HCT116 (cell line): ENCODE results near the gene MAIP1.

Experiments
- CEBPB ChIP-seq: IDR thresholded peaks from 2 replicates; pipeline ENCODE4 v1.6.1; 2012; ENCODE audit warnings: low read depth
- EZH2 ChIP-seq: fragments of 200-600 bp; sonication (generic); IDR thresholded peaks from 2 replicates; pipeline ENCODE4 v1.6.1; 2017; ENCODE audit warnings: antibody characterized with exemption, mixed run types
- EZH2phosphoT487 ChIP-seq: fragments of 200-600 bp; IDR thresholded peaks from 2 replicates; pipeline ENCODE4 v1.6.1; 2018; ENCODE audit warnings: antibody characterized with exemption, borderline replicate concordance
- POLR2A ChIP-seq: IDR thresholded peaks from 2 replicates; pipeline ENCODE4 v1.7.0; 2011; ENCODE audit warnings: borderline replicate concordance; ENCODE audit not compliant: insufficient read depth, insufficient read length; ENCODE audit errors: extremely low read depth
- RAD21 ChIP-seq: IDR thresholded peaks from 2 replicates; pipeline ENCODE4 v1.6.1; 2012; ENCODE audit warnings: low read depth, mild to moderate bottlenecking
- SIN3A ChIP-seq: IDR thresholded peaks from 2 replicates; pipeline ENCODE4 v1.6.1; 2012; ENCODE audit warnings: low read depth
- TCF7L2 ChIP-seq: IDR thresholded peaks from 2 replicates; pipeline ENCODE4 v1.7.0; 2011; ENCODE audit warnings: borderline replicate concordance, inconsistent platforms; ENCODE audit not compliant: insufficient read depth, insufficient read length; ENCODE audit errors: extremely low read depth
- ZFX ChIP-seq: fragments of 450-650 bp; IDR thresholded peaks from 2 replicates; pipeline ENCODE4 v1.6.1; 2017
- ZNF274 ChIP-seq: fragments of 200-500 bp; sonication (Bioruptor generic); IDR thresholded peaks from 2 replicates; pipeline ENCODE4 v1.6.1; 2014; ENCODE audit warnings: mild to moderate bottlenecking, low read depth, low read length, inconsistent platforms
- TF ChIP-seq, protein P1 (sequence below), 3 experiments: fragments of 200-600 bp in 1 of 3; sonication (generic) in 1 of 3; IDR thresholded peaks in 2 of 3; conservative IDR thresholded peaks in 1 of 3; 2 replicates each; pipeline ENCODE4 v1.5.1; 2012 to 2017; ENCODE audit warnings: low read depth in 2 of 3, low read length in 2 of 3, antibody characterized with exemption in 1 of 3, borderline replicate concordance in 1 of 3, control low read depth in 1 of 3, mild to moderate bottlenecking in 1 of 3, mixed read lengths in 1 of 3, mixed run types in 1 of 3, moderate library complexity in 1 of 3; ENCODE audit not compliant: insufficient read depth in 1 of 3
- TF ChIP-seq, protein P2 (sequence below): IDR thresholded peaks from 2 replicates; pipeline ENCODE4 v1.6.1; 2012
- TF ChIP-seq, protein P3 (sequence below): IDR thresholded peaks from 2 replicates; pipeline ENCODE4 v1.6.1; 2012
- TF ChIP-seq, protein P4 (sequence below): IDR thresholded peaks from 2 replicates; pipeline ENCODE4 v1.6.1; 2012; ENCODE audit warnings: low read depth

DNA sequence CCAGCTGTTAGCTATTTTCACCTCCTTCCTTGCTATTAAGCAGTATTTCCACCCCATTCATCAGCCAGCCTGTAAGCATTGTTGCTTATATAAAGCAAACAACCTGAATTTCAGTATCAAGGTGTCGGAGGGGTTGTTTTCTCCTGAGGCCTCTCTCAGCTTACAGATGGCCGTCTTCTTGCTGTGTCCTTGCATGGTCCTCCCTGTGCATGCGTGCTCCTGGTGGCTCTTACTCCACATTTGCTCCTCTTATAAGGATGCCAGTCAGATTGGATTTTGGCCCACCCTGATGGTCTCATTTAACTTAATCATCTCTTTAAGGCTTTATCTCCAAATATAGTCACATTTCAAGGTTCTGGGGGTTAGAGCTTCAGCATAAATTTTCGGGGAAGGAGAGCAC is 2.6 kb downstream of the MAIP1 start:
- TF ChIP-seq, protein P1, sequence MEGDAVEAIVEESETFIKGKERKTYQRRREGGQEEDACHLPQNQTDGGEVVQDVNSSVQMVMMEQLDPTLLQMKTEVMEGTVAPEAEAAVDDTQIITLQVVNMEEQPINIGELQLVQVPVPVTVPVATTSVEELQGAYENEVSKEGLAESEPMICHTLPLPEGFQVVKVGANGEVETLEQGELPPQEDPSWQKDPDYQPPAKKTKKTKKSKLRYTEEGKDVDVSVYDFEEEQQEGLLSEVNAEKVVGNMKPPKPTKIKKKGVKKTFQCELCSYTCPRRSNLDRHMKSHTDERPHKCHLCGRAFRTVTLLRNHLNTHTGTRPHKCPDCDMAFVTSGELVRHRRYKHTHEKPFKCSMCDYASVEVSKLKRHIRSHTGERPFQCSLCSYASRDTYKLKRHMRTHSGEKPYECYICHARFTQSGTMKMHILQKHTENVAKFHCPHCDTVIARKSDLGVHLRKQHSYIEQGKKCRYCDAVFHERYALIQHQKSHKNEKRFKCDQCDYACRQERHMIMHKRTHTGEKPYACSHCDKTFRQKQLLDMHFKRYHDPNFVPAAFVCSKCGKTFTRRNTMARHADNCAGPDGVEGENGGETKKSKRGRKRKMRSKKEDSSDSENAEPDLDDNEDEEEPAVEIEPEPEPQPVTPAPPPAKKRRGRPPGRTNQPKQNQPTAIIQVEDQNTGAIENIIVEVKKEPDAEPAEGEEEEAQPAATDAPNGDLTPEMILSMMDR (IDR thresholded peaks at IDR 0.05 in 2 of 3, conservative IDR thresholded peaks at IDR 0.05 in 1 of 3; ENCODE audit: borderline replicate concordance in 1 of 3, insufficient read depth in 1 of 3, low read depth in 2 of 3, low read length in 2 of 3), result no peak
- no peak for TF ChIP-seq POLR2A
- no peak for TF ChIP-seq ZNF274
- TF ChIP-seq ZFX, result no peak
- TF ChIP-seq, protein P2, sequence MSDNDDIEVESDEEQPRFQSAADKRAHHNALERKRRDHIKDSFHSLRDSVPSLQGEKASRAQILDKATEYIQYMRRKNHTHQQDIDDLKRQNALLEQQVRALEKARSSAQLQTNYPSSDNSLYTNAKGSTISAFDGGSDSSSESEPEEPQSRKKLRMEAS, result no peak
- TF ChIP-seq EZH2, result no peak
- TF ChIP-seq, protein P3, sequence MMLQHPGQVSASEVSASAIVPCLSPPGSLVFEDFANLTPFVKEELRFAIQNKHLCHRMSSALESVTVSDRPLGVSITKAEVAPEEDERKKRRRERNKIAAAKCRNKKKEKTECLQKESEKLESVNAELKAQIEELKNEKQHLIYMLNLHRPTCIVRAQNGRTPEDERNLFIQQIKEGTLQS, result no peak
- no peak for TF ChIP-seq TCF7L2
- TF ChIP-seq, protein P4, sequence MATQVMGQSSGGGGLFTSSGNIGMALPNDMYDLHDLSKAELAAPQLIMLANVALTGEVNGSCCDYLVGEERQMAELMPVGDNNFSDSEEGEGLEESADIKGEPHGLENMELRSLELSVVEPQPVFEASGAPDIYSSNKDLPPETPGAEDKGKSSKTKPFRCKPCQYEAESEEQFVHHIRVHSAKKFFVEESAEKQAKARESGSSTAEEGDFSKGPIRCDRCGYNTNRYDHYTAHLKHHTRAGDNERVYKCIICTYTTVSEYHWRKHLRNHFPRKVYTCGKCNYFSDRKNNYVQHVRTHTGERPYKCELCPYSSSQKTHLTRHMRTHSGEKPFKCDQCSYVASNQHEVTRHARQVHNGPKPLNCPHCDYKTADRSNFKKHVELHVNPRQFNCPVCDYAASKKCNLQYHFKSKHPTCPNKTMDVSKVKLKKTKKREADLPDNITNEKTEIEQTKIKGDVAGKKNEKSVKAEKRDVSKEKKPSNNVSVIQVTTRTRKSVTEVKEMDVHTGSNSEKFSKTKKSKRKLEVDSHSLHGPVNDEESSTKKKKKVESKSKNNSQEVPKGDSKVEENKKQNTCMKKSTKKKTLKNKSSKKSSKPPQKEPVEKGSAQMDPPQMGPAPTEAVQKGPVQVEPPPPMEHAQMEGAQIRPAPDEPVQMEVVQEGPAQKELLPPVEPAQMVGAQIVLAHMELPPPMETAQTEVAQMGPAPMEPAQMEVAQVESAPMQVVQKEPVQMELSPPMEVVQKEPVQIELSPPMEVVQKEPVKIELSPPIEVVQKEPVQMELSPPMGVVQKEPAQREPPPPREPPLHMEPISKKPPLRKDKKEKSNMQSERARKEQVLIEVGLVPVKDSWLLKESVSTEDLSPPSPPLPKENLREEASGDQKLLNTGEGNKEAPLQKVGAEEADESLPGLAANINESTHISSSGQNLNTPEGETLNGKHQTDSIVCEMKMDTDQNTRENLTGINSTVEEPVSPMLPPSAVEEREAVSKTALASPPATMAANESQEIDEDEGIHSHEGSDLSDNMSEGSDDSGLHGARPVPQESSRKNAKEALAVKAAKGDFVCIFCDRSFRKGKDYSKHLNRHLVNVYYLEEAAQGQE, result no peak
- TF ChIP-seq CEBPB, result no peak
- TF ChIP-seq RAD21, result no peak
- TF ChIP-seq EZH2phosphoT487, result no peak
- no peak for TF ChIP-seq SIN3A
